HG03064 (cell line): ENCODE measurements around the gene MTA1.

Source experiments
- ATAC-seq: cut with Tn5 transposase; IDR thresholded peaks from one replicate; pipeline ENCODE4 v1.9.1; 2021; ENCODE audit warnings: low read depth; ENCODE audit not compliant: unreplicated experiment

MTA1 gene

GRCh38 chr14:105473033-105473676, 53.5 kb downstream of the MTA1 start:
- no peak for ATAC-seq

- no peak for ATAC-seq
Observed at GRCh38 chr14:105473677-105474482, 54.3 kb downstream of the MTA1 start.

GRCh38 chr14:105474483-105475268, 55.0 kb downstream of the MTA1 start, which contains the start of gene CRIP2:
Gene CRIP2 (plus strand): TSS chr14:105474821. CDS start chr14:105474863, 42 bp downstream.
- no peak for ATAC-seq

- ATAC-seq = no peak
Observed at GRCh38 chr14:105475269-105476096, 55.9 kb downstream of the MTA1 start.

GRCh38 chr14:105476097-105476830, 56.6 kb downstream of the MTA1 start:
- no peak for ATAC-seq

GRCh38 chr14:105476831-105477659, 57.4 kb downstream of the MTA1 start:
- no peak for ATAC-seq

GRCh38 chr14:105477660-105478397, 58.2 kb downstream of the MTA1 start:
- ATAC-seq = no peak

- no peak for ATAC-seq
Observed at GRCh38 chr14:105478398-105479251, 59.0 kb downstream of the MTA1 start.

- no peak for ATAC-seq
Observed at GRCh38 chr14:105479431-105480158, 60.0 kb downstream of the MTA1 start.

GRCh38 chr14:105480199-105480746, 60.6 kb downstream of the MTA1 start:
- ATAC-seq = no peak

GRCh38 chr14:105480807-105481801, 61.5 kb downstream of the MTA1 start:
- ATAC-seq = peak; percentile 53

- ATAC-seq = no peak
Observed at GRCh38 chr14:105481886-105482457, 62.3 kb downstream of the MTA1 start.

- no peak for ATAC-seq
Observed at GRCh38 chr14:105482486-105483110, 63.0 kb downstream of the MTA1 start.
